ENCODE data around the gene STRA6.

The STRA6 gene

GRCh38 chr15:74220475-74221248, 18.1 kb upstream of the STRA6 start:
- TF ChIP-seq CTCF (IDR thresholded peaks at IDR 0.05; ENCODE audit: low read depth, low read length) = no peak
- no peak overlapping the region for H3K4me3 ChIP-seq (replicated peaks in 1 of 2; ENCODE audit: low read depth in 2 of 2, low read length in 2 of 2)
- DNase-seq (ENCODE audit: low read depth in 2 of 2) = no peak

DNA sequence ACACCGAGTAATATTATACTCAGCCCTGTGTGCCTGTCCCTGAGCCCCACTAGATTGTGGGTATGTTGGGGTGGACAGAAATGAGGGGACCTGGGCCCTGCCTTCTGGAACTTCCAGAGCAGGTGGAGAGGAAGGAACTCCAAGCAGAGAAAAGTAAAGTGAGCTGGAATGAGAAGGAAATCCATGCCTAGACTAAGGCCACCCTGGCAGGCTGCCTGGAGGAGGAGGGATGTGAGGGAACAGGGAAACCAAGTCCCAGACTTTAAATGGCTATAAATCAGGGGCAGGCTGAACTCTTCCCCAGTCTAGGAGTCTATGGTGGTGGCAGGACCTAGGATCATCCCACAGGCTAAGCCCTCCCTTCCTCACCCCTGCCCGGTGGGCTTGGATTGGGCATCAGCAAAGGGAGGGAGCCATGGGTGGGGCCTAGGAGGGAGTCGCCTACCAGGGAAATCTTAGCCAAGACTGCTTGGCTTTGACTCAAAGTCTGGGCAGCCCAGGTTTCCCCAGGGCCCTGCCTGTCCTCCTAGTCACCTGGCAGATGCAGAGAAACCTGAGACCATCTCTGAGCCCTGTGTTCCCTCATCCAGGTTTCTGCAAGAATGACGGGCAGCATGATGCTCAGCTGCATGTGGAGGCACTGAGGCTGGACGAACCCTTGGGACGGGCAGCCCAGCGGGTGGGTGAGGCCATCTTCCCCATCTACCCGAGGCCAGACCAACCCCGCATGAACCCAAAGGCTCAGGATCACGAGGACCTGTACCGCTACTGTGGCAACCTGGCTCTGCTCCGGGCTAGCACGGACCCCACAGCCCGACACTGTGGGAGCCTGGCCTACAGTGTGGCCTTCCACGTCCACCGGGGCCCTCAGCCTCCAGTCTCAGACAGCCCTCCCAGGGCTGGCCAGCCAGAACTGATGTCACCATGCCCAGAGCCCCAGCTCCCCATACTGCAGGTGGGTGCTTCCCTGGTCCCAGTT, 15.6 kb upstream of the STRA6 start:
- DNase-seq (ENCODE audit: low read depth in 2 of 2) = no peak
- no peak overlapping the region for H3K4me3 ChIP-seq (replicated peaks in 1 of 2; ENCODE audit: low read depth in 2 of 2, low read length in 2 of 2)
- TF ChIP-seq CTCF (IDR thresholded peaks at IDR 0.05; ENCODE audit: low read depth, low read length) = no peak

DNA sequence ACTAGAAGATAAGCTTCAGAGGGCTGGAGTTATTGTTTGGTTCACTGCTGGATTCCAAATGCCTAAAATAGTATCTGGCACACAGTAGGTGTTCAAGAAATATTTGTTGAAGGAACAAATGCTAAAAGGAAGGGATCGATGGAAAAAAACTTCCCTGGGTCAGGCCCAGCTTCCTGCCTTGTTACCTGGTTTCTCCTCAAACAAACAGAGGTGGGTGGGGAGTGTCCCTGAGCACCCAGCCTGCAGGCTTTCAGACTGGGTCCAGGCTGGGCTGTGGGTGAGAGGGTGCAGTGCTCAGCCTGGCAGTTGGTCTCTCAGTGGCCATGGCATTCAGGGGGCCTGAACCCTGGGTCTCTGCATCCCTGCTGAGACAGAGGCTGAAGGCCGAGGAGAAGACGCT, 14.4 kb upstream of the STRA6 start:
- TF ChIP-seq CTCF (IDR thresholded peaks at IDR 0.05; ENCODE audit: low read depth, low read length) = no peak
- no peak for DNase-seq (ENCODE audit: low read depth in 2 of 2)

GRCh38 chr15:74215958-74216357, 13.4 kb upstream of the STRA6 start:
- no peak for DNase-seq (ENCODE audit: low read depth in 2 of 2)
- TF ChIP-seq CTCF (IDR thresholded peaks at IDR 0.05; ENCODE audit: low read depth, low read length) = no peak
- no peak overlapping the region for H3K4me3 ChIP-seq (replicated peaks in 1 of 2; ENCODE audit: low read depth in 2 of 2, low read length in 2 of 2)

More for the DNA sequence above, 14.4 kb upstream of the STRA6 start:
- H3K4me3 ChIP-seq (replicated peaks in 1 of 2; ENCODE audit: low read depth in 2 of 2, low read length in 2 of 2) = no peak overlapping the region

DNA sequence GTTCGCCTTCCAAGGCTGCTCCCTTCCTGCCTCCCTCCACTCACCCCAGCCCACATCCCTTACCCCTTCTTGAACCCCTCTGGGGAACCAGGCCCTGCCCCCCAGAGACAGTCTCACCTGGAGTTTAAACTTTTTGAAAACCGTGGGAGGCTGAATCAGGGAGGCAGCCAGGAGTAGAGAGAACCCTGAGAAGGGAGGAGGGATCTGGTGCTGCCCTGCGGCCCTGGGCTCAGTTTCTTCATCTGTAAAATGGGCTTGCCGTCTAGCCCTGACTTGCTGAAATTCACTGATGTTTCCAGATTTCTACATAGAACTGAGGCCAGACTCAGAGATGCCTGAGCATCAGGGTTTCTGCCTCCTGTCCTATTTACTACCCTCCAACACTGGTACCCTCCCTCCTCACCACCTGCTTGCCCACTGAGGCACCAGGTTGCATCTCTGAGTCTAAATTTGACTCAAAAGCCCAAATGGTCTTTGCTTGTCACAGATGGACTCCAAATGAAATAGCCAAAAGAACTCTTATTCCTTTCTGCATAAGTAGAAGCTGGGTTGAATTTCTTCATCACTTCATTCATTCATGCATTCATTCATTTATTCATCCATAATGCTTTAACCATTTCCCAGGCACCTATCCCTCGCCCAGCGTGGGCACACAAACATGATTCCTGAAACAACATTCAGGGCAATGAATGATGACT, 11.9 kb upstream of the STRA6 start:
- no peak for TF ChIP-seq CTCF (IDR thresholded peaks at IDR 0.05; ENCODE audit: low read depth, low read length)
- DNase-seq (ENCODE audit: low read depth in 2 of 2) = no peak

GRCh38 chr15:74213858-74214284, 11.3 kb upstream of the STRA6 start:
- DNase-seq (ENCODE audit: low read depth in 2 of 2) = no peak

More for the DNA sequence above, 11.9 kb upstream of the STRA6 start:
- no peak overlapping the region for H3K4me3 ChIP-seq (replicated peaks in 1 of 2; ENCODE audit: low read depth in 2 of 2, low read length in 2 of 2)

More at GRCh38 chr15:74213858-74214284, 11.3 kb upstream of the STRA6 start:
- no peak for TF ChIP-seq CTCF (IDR thresholded peaks at IDR 0.05; ENCODE audit: low read depth, low read length)
- H3K4me3 ChIP-seq (replicated peaks in 1 of 2; ENCODE audit: low read depth in 2 of 2, low read length in 2 of 2) = no peak overlapping the region

Data from cardiac fibroblast (primary cell).